HG02623 (cell line): ENCODE measurements around the gene MC4R.
"Not testable (repeated sequence)": the region's sequence is repeated elsewhere in the genome, so short reads cannot be mapped to it uniquely, and the experiment has no call there.

ENCODE experiments used
- ATAC-seq: cut with Tn5 transposase; IDR thresholded peaks from one replicate; pipeline ENCODE4 v1.9.1; 2021; ENCODE audit warnings: moderate library complexity; ENCODE audit not compliant: unreplicated experiment

The MC4R gene

GRCh38 chr18:60372596-60372995 lies at the start of gene MC4R:
Gene MC4R (minus strand): TSS chr18:60372775. CDS start chr18:60372349, 426 bp downstream.
- ATAC-seq: no peak

- ATAC-seq: not testable (repeated sequence)
Measured at GRCh38 chr18:60422306-60422705, 49.7 kb upstream of the MC4R start.

- ATAC-seq: no peak
Measured at GRCh38 chr18:60421356-60422118, 49.0 kb upstream of the MC4R start.

GRCh38 chr18:60417946-60418345 lies 45.4 kb upstream of the MC4R start:
- no peak for ATAC-seq

GRCh38 chr18:60413944-60414547 lies 41.5 kb upstream of the MC4R start:
- ATAC-seq: no peak

GRCh38 chr18:60411715-60412114 lies 39.1 kb upstream of the MC4R start:
- no peak for ATAC-seq

- no peak for ATAC-seq
Measured at GRCh38 chr18:60406721-60407120, 34.1 kb upstream of the MC4R start.

- no peak for ATAC-seq
Measured at GRCh38 chr18:60404486-60405085, 32.0 kb upstream of the MC4R start.

- ATAC-seq: no peak
Measured at GRCh38 chr18:60401346-60401745, 28.8 kb upstream of the MC4R start.

GRCh38 chr18:60391571-60392226 lies 19.1 kb upstream of the MC4R start:
- no peak for ATAC-seq

- no peak for ATAC-seq
Measured at GRCh38 chr18:60389314-60389713, 16.7 kb upstream of the MC4R start.

GRCh38 chr18:60385693-60386092 lies 13.1 kb upstream of the MC4R start:
- ATAC-seq: no peak

- ATAC-seq: no peak
Measured at GRCh38 chr18:60383893-60384292, 11.3 kb upstream of the MC4R start.

- ATAC-seq: no peak
Measured at GRCh38 chr18:60377778-60378469, 5.3 kb upstream of the MC4R start.

- ATAC-seq: no peak
Measured at GRCh38 chr18:60372132-60372531, 443 bp downstream of the MC4R start.

GRCh38 chr18:60358516-60358915 lies 14.1 kb downstream of the MC4R start:
- no peak for ATAC-seq

- ATAC-seq: no peak
Measured at GRCh38 chr18:60350941-60351340, 21.6 kb downstream of the MC4R start.

GRCh38 chr18:60350150-60350549 lies 22.4 kb downstream of the MC4R start:
- no peak for ATAC-seq

- no peak for ATAC-seq
Measured at GRCh38 chr18:60347526-60348045, 25.0 kb downstream of the MC4R start.

GRCh38 chr18:60339018-60339417 lies 33.6 kb downstream of the MC4R start:
- ATAC-seq: no peak

- ATAC-seq: no peak
Measured at GRCh38 chr18:60331890-60332289, 40.7 kb downstream of the MC4R start.
